Lung (tissue), 12 donors: ENCODE results near the gene TMEM45B. TPM values are rescaled to one million over a fixed set of nuclear protein-coding genes. Genes with fewer than 3 reads are reported as not detected.
A peak's percentile ranks its signal among the peaks of the same experiment; 100 is the strongest.
"Not testable (repeated sequence)": the region's sequence is repeated elsewhere in the genome, so short reads cannot be mapped to it uniquely, and the experiment has no call there.

Experiments
- ATAC-seq: fragments of 200-7000 bp; cut with Tn5 transposase; one replicate; pipeline ENCODE4 v1.9.1; 2020; ENCODE audit warnings: moderate number of reproducible peaks; ENCODE audit not compliant: insufficient read depth, low FRiP score
- DNase-seq, 3 donors: peaks; one replicate each; pipeline ENCODE4 v3.0.0-alpha.2; 2013 to 2017
- H3K27ac ChIP-seq, 2 donors: one replicate each; pipeline ENCODE4 v1.5.1; 2013; ENCODE audit warnings: mild to moderate bottlenecking in 2 of 2, moderate library complexity in 2 of 2, control low read depth in 1 of 2, inconsistent platforms in 1 of 2, low read depth in 1 of 2, low read length in 1 of 2
- H3K27me3 ChIP-seq, 3 donors: one replicate each; pipeline ENCODE4 v1.5.1; 2013; ENCODE audit warnings: low read length in 2 of 3; ENCODE audit not compliant: control insufficient read depth in 3 of 3, insufficient read depth in 3 of 3
- H3K36me3 ChIP-seq, 4 donors: one replicate each; pipeline ENCODE4 v1.5.1; 2013; ENCODE audit warnings: low read length in 4 of 4, mild to moderate bottlenecking in 1 of 4, moderate library complexity in 1 of 4; ENCODE audit not compliant: control insufficient read depth in 4 of 4, insufficient read depth in 4 of 4
- H3K4me1 ChIP-seq, 5 donors: one replicate each; pipeline ENCODE4 v1.5.1; 2013; ENCODE audit warnings: low read length in 5 of 5, mild to moderate bottlenecking in 2 of 5, moderate library complexity in 1 of 5; ENCODE audit not compliant: control insufficient read depth in 5 of 5, insufficient read depth in 5 of 5
- H3K4me3 ChIP-seq: one replicate; pipeline ENCODE4 v1.5.1; 2013; ENCODE audit warnings: mild to moderate bottlenecking, control low read depth, moderate library complexity
- H3K9ac ChIP-seq, 2 donors: one replicate each; pipeline ENCODE4 v1.5.1; 2013; ENCODE audit warnings: low read length in 2 of 2, control low read depth in 1 of 2; ENCODE audit not compliant: insufficient read depth in 1 of 2
- H3K9me3 ChIP-seq, 4 donors: one replicate each; pipeline ENCODE4 v1.5.1; 2013; ENCODE audit warnings: low read length in 3 of 4, mild to moderate bottlenecking in 1 of 4, moderate library complexity in 1 of 4; ENCODE audit not compliant: control insufficient read depth in 4 of 4, insufficient read depth in 3 of 4
- WGBS, 2 donors: extraction: QIAGEN DNeasy Blood & Tissue Kit; methylation state at CpG; one replicate each; pipeline ENCODE4 v1.1.7; 2013; 5-methylcytosine and 5-hydroxymethylcytosine counted together
- polyA plus RNA-seq, 2 donors: library from polyadenylated mRNA; stranded (reverse); fragments of 200-250 nt; gene quantifications; one replicate each; pipeline ENCODE4 v1.2.1, GENCODE V29; 2013
- total RNA-seq, 2 donors: library from RNA; depleted of rRNA in 1 of 2; stranded (reverse); fragments of >200 nt in 1 of 2; gene quantifications; one replicate each; pipeline ENCODE4 v1.2.1, GENCODE V29; 2014 to 2021
- TF ChIP-seq, protein P1 (sequence below): IDR thresholded peaks from 2 replicates; pipeline ENCODE4 v1.5.1; 2012; ENCODE audit warnings: mild to moderate bottlenecking; ENCODE audit errors: control extremely low read depth, extremely low read depth
- donor health status: control.
- donor health status: control.
- donor health status: Bipolar disorder and iron deficiency.
- donor health status: healthy.
- donor health status: DM: yes; HTN: yes; CAD: no.

The TMEM45B gene
- total and polyA plus RNA-seq, 4 donors, result 11.6 to 20.5 (median 16.0) TPM

DNA sequence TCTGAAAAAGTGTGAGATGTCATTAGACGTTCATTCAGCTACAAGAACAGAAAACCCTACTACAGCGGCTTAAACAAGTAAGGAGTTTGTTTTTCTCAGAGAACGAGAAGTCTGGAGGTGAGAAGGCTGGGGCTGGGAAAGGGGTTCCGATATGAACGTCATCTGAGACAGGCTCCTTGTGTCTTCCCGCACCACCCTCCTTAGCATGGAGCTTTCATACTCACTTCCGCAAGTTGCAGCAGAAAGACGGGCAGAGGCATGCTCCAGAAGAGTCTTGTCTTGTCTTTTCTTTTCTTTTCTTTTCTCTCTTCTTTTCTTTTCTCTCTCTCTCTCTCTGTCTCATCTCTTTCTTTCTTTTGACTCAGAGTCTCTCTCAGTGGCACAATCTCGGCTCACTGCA lies 3.6 kb downstream of the TMEM45B start:
- Histone ChIP-seq H3K4me3 (no peak overlapping the region), H3K9ac (no peak overlapping the region), H3K27me3 (peaks cover 0 to 17% (median 7%) of the 10 kb centered on the region in 3 donors), H3K9me3 (peaks cover 0 to 2% (median 0%) of the 10 kb centered on the region in 4 donors), H3K4me1 (no peaks in the 10 kb centered on the region), H3K27ac (no peak overlapping the region), H3K36me3 (no peaks in the 10 kb centered on the region)
- 78 to 79% methylated on average over 9 of the region's 9 CpGs for WGBS, 2 donors
- TF ChIP-seq, protein P1, sequence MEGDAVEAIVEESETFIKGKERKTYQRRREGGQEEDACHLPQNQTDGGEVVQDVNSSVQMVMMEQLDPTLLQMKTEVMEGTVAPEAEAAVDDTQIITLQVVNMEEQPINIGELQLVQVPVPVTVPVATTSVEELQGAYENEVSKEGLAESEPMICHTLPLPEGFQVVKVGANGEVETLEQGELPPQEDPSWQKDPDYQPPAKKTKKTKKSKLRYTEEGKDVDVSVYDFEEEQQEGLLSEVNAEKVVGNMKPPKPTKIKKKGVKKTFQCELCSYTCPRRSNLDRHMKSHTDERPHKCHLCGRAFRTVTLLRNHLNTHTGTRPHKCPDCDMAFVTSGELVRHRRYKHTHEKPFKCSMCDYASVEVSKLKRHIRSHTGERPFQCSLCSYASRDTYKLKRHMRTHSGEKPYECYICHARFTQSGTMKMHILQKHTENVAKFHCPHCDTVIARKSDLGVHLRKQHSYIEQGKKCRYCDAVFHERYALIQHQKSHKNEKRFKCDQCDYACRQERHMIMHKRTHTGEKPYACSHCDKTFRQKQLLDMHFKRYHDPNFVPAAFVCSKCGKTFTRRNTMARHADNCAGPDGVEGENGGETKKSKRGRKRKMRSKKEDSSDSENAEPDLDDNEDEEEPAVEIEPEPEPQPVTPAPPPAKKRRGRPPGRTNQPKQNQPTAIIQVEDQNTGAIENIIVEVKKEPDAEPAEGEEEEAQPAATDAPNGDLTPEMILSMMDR, result no peak
- DNase-seq, result no peak
- ATAC-seq, result no peak

GRCh38 chr11:129820228-129820627 lies 4.6 kb downstream of the TMEM45B start:
- not testable (repeated sequence) for H3K4me3 ChIP-seq, H3K9me3 ChIP-seq, DNase-seq, H3K9ac ChIP-seq, ATAC-seq, H3K27ac ChIP-seq, H3K36me3 ChIP-seq, H3K4me1 ChIP-seq
- 96 to 97% methylated on average over 6 of the region's 6 CpGs for WGBS, 2 donors
- H3K27me3 ChIP-seq, result peaks cover 0 to 11% (median 5%) of the 10 kb centered on the region in 3 donors

DNA sequence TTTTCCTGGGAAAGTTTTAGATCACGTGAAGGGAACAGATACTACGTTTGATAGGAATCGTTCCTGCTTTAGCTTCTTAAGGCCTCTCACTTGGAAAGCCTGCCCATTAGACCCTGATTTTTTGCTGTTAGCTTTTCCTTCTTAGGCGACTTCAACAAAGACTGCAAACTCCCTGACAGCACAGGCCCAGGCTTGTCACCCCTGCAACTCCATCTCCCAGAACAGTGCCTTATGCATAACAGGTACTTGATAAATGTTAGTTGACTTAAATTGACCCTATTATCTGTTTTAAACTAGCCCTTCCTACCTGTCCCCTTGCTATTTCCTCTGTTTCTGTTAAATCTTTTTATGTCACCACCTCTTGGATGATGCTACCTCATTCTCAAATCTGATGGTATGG lies 7.6 kb downstream of the TMEM45B start:
- H3K27me3 ChIP-seq, H3K4me1 ChIP-seq, H3K9ac ChIP-seq, ATAC-seq, H3K9me3 ChIP-seq, H3K4me3 ChIP-seq, H3K27ac ChIP-seq, H3K36me3 ChIP-seq, DNase-seq: not testable (repeated sequence)
- WGBS, 2 donors, result 87 to 94% methylated on average over 4 of the region's 4 CpGs

GRCh38 chr11:129823799-129824198 lies 8.2 kb downstream of the TMEM45B start:
- DNase-seq, H3K4me1 ChIP-seq, ATAC-seq, H3K4me3 ChIP-seq, H3K27ac ChIP-seq, H3K9ac ChIP-seq, H3K27me3 ChIP-seq, H3K36me3 ChIP-seq, H3K9me3 ChIP-seq: not testable (repeated sequence)
- WGBS, 2 donors, result 86 to 92% methylated on average over 3 of the region's 3 CpGs

DNA sequence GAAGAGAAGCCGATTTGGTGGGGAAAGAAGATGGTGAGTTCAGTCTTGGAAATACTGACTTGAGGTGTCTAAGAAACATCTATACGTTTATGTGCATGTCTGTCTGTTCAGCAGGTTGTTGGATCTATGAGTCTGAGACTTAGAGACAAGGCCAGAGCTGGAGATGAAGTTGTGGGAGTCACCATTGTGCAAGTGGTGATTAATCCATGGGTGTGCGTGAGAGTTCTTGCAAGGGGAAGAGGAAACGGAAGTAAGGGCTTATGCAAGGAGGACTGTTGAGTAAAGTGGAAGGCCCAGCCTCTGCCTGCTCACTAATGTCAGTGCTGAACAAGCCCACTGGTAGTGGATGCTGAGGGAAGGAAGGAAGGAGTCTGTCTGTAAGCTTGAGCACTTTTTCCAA lies 9.7 kb downstream of the TMEM45B start:
- no peaks in the 10 kb centered on the region for H3K9me3 ChIP-seq
- ATAC-seq, result peak; percentile 61
- H3K4me3 ChIP-seq, result no peak overlapping the region
- no peak overlapping the region for H3K27ac ChIP-seq
- H3K27me3 ChIP-seq, result no peaks in the 10 kb centered on the region
- DNase-seq, result no peak
- H3K4me1 ChIP-seq, result no peaks in the 10 kb centered on the region
- no peaks in the 10 kb centered on the region for H3K36me3 ChIP-seq
- no peak overlapping the region for H3K9ac ChIP-seq
- 46 to 54% methylated on average over 4 of the region's 4 CpGs for WGBS, 2 donors
- TF ChIP-seq, protein P1, result no peak
